NCI-H2171 (cell line): Measurements from ENCODE around the gene TBRG1.
A peak's percentile ranks its signal among the peaks of the same experiment; 100 is the strongest.

Experiments used
- DNase-seq: peaks from one replicate; lab custom pipeline; 2025; lab: John Stamatoyannopoulos, UW

Gene TBRG1

GRCh38 chr11:124662106-124662505, 39.4 kb downstream of the TBRG1 start:
- no peak for DNase-seq

GRCh38 chr11:124663861-124664260, 41.2 kb downstream of the TBRG1 start:
- no peak for DNase-seq

- DNase-seq: no peak
These were observed 44.9 kb downstream of the TBRG1 start for GRCh38 chr11:124667601-124668000.

- DNase-seq: no peak
These were observed 46.5 kb downstream of the TBRG1 start for GRCh38 chr11:124669193-124669592.

- DNase-seq: no peak
These were observed 48.1 kb downstream of the TBRG1 start for GRCh38 chr11:124670732-124671131.

- no peak for DNase-seq
These were observed 50.0 kb downstream of the TBRG1 start for GRCh38 chr11:124672536-124673215.

GRCh38 chr11:124673333-124674167, 50.9 kb downstream of the TBRG1 start, which contains the start of the genes SIAE and SPA17:
Gene SIAE (minus strand): TSS chr11:124673739. CDS start chr11:124673708, 31 bp downstream.
Gene SPA17 (plus strand): TSS chr11:124673904. CDS start chr11:124675265, 1,361 bp downstream.
- peak; percentile 70 for DNase-seq

- no peak for DNase-seq
These were observed 51.5 kb downstream of the TBRG1 start for GRCh38 chr11:124674168-124674517.

GRCh38 chr11:124674571-124674970, 51.9 kb downstream of the TBRG1 start:
- no peak for DNase-seq

- DNase-seq: no peak
These were observed 53.7 kb downstream of the TBRG1 start for GRCh38 chr11:124676386-124676785.

GRCh38 chr11:124678416-124678815, 55.8 kb downstream of the TBRG1 start:
- no peak for DNase-seq

GRCh38 chr11:124681421-124681820, 58.8 kb downstream of the TBRG1 start:
- DNase-seq: no peak

GRCh38 chr11:124682443-124682842, 59.8 kb downstream of the TBRG1 start:
- DNase-seq: no peak
